Endothelial cell of umbilical vein (primary cell): ENCODE measurements around the gene KRTAP29-1. TPM values are rescaled to one million over a fixed set of nuclear protein-coding genes. Genes with fewer than 3 reads are reported as not detected.

Experiments
- BruUV-seq: library from RNA; stranded (reverse); fragments of 400-500 nt; replicated peaks from 2 replicates; lab custom pipeline; 2021; lab: Mats Ljungman, UMichigan
- CTCF ChIA-PET: fragments of 300-600, 350-600 bp; sonication (Branson Sonifier 250); formaldehyde crosslinking; loops from one replicate; lab custom pipeline; 2021; ENCODE audit warnings: antibody characterized with exemption, inconsistent platforms; lab: Charles Lee
- POLR2A ChIA-PET: fragments of 300-600, 350-600 bp; sonication (Branson Sonifier 250); formaldehyde crosslinking; loops from one replicate; lab custom pipeline; 2021; ENCODE audit warnings: antibody characterized with exemption, inconsistent platforms; lab: Charles Lee
- DNase-seq: peaks from one replicate; pipeline ENCODE4 v3.0.0-alpha.2; 2011; ENCODE audit warnings: low read depth, low spot score
- FAIRE-seq: peaks from 2 replicates; lab custom pipeline; 2011; peaks lifted over from hg19 to GRCh38; lab: Jason Lieb, UNC
- H2AFZ ChIP-seq: 2 replicates; pipeline ENCODE4 v1.6.0; 2012; ENCODE audit warnings: low read depth, low read length, control low read depth, inconsistent platforms
- H3K27ac ChIP-seq: 2 replicates; pipeline ENCODE4 v1.5.1; 2011; ENCODE audit warnings: low read depth, mild to moderate bottlenecking, control low read depth, low read length, moderate library complexity; ENCODE audit not compliant: insufficient read depth
- H3K27me3 ChIP-seq, 2 experiments: 2 replicates each; pipeline versions ENCODE4 v1.6.0 to v1.6.1; 2011; ENCODE audit warnings: low read length in 2 of 2, mixed read lengths in 1 of 2; ENCODE audit not compliant: control insufficient read depth in 2 of 2, insufficient read depth in 2 of 2
- H3K36me3 ChIP-seq, 2 experiments: 2 replicates in 1 of 2; 3 replicates in 1 of 2; pipeline ENCODE4 v1.5.1; 2011; ENCODE audit warnings: low read length in 2 of 2, mild to moderate bottlenecking in 1 of 2, moderate library complexity in 1 of 2; ENCODE audit not compliant: control insufficient read depth in 2 of 2, insufficient read depth in 2 of 2; ENCODE audit errors: extremely low read depth in 1 of 2
- H3K4me1 ChIP-seq: 3 replicates; pipeline ENCODE4 v1.5.1; 2011; ENCODE audit warnings: mild to moderate bottlenecking, low read length; ENCODE audit not compliant: control insufficient read depth, insufficient read depth; ENCODE audit errors: extremely low read depth
- H3K4me2 ChIP-seq: 2 replicates; pipeline ENCODE4 v1.6.1; 2011; ENCODE audit warnings: low read length, control low read depth, mixed read lengths; ENCODE audit not compliant: insufficient read depth
- H3K4me3 ChIP-seq, 3 experiments: fragments of 200-600 bp in 1 of 3; sonication (generic), shearing (Covaris generic) in 1 of 3; replicated peaks in 1 of 3; 2 replicates each; pipeline ENCODE4 v1.5.1; 2011 to 2016; ENCODE audit warnings: control low read depth in 3 of 3, low read length in 3 of 3, mild to moderate bottlenecking in 2 of 3, inconsistent platforms in 1 of 3, low read depth in 1 of 3, moderate library complexity in 1 of 3; ENCODE audit not compliant: insufficient read depth in 1 of 3
- H3K79me2 ChIP-seq: 2 replicates; pipeline ENCODE4 v1.6.0; 2012; ENCODE audit warnings: low read length, inconsistent platforms; ENCODE audit not compliant: control insufficient read depth, insufficient read depth
- H3K9ac ChIP-seq: replicated peaks from 2 replicates; pipeline ENCODE3; 2011; ENCODE audit warnings: low read length, control low read depth; ENCODE audit not compliant: insufficient read depth; ENCODE audit errors: extremely low read depth
- H3K9me1 ChIP-seq: replicated peaks from 3 replicates; pipeline ENCODE4 v1.6.0; 2011; ENCODE audit warnings: mild to moderate bottlenecking, low read length; ENCODE audit not compliant: control insufficient read depth, insufficient read depth; ENCODE audit errors: extremely low read depth
- H3K9me3 ChIP-seq: replicated peaks from 2 replicates; pipeline ENCODE4 v1.5.1; 2012; ENCODE audit warnings: low read length, inconsistent platforms; ENCODE audit not compliant: control insufficient read depth, insufficient read depth
- H4K20me1 ChIP-seq: replicated peaks from 2 replicates; pipeline ENCODE3; 2011; ENCODE audit warnings: mild to moderate bottlenecking, low read length; ENCODE audit not compliant: control insufficient read depth, insufficient read depth; ENCODE audit errors: extremely low read depth
- EZH2 ChIP-seq: IDR thresholded peaks from 2 replicates; pipeline ENCODE4 v1.6.1; 2012; ENCODE audit warnings: borderline replicate concordance, low read depth, mild to moderate bottlenecking, moderate library complexity, low read length, inconsistent platforms; ENCODE audit not compliant: severe bottlenecking
- FOS ChIP-seq: IDR thresholded peaks from 2 replicates; pipeline ENCODE4 v1.6.1; 2011; ENCODE audit warnings: mild to moderate bottlenecking, low read length, moderate library complexity, borderline replicate concordance; ENCODE audit not compliant: insufficient read depth
- GATA2 ChIP-seq: IDR thresholded peaks from 2 replicates; pipeline ENCODE4 v1.7.0; 2011; ENCODE audit warnings: low read depth, mild to moderate bottlenecking, moderate library complexity, mixed read lengths, low read length; ENCODE audit not compliant: insufficient read length, insufficient read depth
- JUN ChIP-seq: IDR thresholded peaks from 2 replicates; pipeline ENCODE4 v1.6.1; 2011; ENCODE audit warnings: borderline replicate concordance, low read depth; ENCODE audit not compliant: insufficient read length, insufficient read depth
- MYC ChIP-seq: IDR thresholded peaks from one replicate; pipeline ENCODE4 v1.6.1; 2011; ENCODE audit warnings: mild to moderate bottlenecking, low read depth, low read length
- POLR2A ChIP-seq: IDR thresholded peaks from 2 replicates; pipeline ENCODE4 v1.6.1; 2012; ENCODE audit warnings: low read depth, mild to moderate bottlenecking, control low read depth, low read length
- POLR2AphosphoS5 ChIP-seq: IDR thresholded peaks from 2 replicates; pipeline ENCODE4 v1.6.1; 2012; ENCODE audit warnings: low read depth, mild to moderate bottlenecking, control low read depth, low read length, moderate library complexity; ENCODE audit not compliant: insufficient read depth
- dilution Hi-C: fragments of 300-500 bp; cut with MboI; formaldehyde crosslinking; loops from one replicate; pipeline ENCODE4 v1.15.0; 2019; ENCODE audit warnings: low sequenced_read_pairs; ENCODE audit not compliant: extremely low pct_ligation_motif_present
- intact Hi-C: fragments of 100-400 bp; cut with micrococcal nuclease; formaldehyde crosslinking; loops from one replicate; pipeline ENCODE4 v1.10.0; 2022
- polyA plus RNA-seq, 4 experiments: library from polyadenylated mRNA; depleted of rRNA in 3 of 4; stranded (reverse) in 3 of 4; unstranded in 1 of 4; fragments of >200 nt; gene quantifications; 2 replicates each; pipeline versions ENCODE4 v1.2.1 to v1.2.3, GENCODE V29; 2011 to 2012; ENCODE audit warnings: missing spikeins in 1 of 4
- total RNA-seq: library from RNA; stranded (reverse); gene quantifications from 2 replicates; pipeline ENCODE4 v1.2.3, GENCODE V29; 2021
- TF ChIP-seq, protein P1 (sequence below), 2 donors: IDR thresholded peaks; 1 replicate in 1 of 2; 2 replicates in 1 of 2; pipeline ENCODE4 v1.5.1; 2011; ENCODE audit warnings: low read length in 2 of 2, mild to moderate bottlenecking in 2 of 2, moderate library complexity in 2 of 2, control low read depth in 1 of 2, inconsistent platforms in 1 of 2, low read depth in 1 of 2; ENCODE audit not compliant: insufficient read depth in 1 of 2; ENCODE audit errors: extremely low read depth in 1 of 2
- TF ChIP-seq, protein P2 (sequence below): IDR thresholded peaks from 2 replicates; pipeline ENCODE4 v1.6.1; 2011; ENCODE audit not compliant: insufficient read depth, insufficient read length

Gene KRTAP29-1
- total and polyA plus RNA-seq, 2 donors (not counting 3 experiments of a cell fraction or from before 2014, with no cell fraction given): not detected

DNA sequence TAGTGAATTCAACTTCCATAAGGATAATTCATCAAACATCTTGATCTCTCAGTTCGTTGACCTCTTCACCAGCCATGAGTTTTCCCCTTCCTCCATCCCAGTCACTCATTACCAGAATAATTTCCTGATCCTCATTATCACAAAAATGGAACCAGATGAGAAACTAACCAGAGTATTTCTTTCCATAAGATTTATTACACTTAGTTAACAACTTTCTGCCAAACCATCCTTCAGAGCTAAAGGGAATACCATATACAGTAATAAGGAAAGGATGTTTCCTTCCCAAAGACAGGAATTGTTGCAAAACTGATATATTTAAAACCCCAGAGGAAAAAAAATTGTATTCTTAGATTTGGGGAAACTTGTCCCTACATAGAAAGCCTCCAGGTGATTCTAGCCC lies 8.6 kb downstream of the KRTAP29-1 start:
- POLR2A ChIA-PET: no interaction called here
- no peak overlapping the region for H3K9ac ChIP-seq
- H3K9me1 ChIP-seq: no peaks in the 10 kb centered on the region
- no peak overlapping the region for H2AFZ ChIP-seq
- CTCF ChIA-PET: interaction anchor here (0.8 kb wide), 1 partner anchor 28 kb away, joined by 3 read pairs; no protein-coding TSS in a partner anchor
- no peak for FAIRE-seq
- BruUV-seq: no TSS peak
- no peaks in the 10 kb centered on the region for H3K36me3 ChIP-seq
- H4K20me1 ChIP-seq: no peaks in the 10 kb centered on the region
- no peak for DNase-seq
- H3K9me3 ChIP-seq: no peaks in the 10 kb centered on the region
- H3K4me1 ChIP-seq: no peaks in the 10 kb centered on the region
- TF ChIP-seq JUN: no peak
- TF ChIP-seq, protein P1, sequence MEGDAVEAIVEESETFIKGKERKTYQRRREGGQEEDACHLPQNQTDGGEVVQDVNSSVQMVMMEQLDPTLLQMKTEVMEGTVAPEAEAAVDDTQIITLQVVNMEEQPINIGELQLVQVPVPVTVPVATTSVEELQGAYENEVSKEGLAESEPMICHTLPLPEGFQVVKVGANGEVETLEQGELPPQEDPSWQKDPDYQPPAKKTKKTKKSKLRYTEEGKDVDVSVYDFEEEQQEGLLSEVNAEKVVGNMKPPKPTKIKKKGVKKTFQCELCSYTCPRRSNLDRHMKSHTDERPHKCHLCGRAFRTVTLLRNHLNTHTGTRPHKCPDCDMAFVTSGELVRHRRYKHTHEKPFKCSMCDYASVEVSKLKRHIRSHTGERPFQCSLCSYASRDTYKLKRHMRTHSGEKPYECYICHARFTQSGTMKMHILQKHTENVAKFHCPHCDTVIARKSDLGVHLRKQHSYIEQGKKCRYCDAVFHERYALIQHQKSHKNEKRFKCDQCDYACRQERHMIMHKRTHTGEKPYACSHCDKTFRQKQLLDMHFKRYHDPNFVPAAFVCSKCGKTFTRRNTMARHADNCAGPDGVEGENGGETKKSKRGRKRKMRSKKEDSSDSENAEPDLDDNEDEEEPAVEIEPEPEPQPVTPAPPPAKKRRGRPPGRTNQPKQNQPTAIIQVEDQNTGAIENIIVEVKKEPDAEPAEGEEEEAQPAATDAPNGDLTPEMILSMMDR (IDR thresholded peaks at IDR 0.05; ENCODE audit: extremely low read depth in 1 of 2, insufficient read depth in 1 of 2, low read depth in 1 of 2, low read length in 2 of 2): no peak
- intact Hi-C loops (no loop called here), dilution Hi-C loops (no loop called here)
- H3K4me3 ChIP-seq: no peak overlapping the region
- H3K79me2 ChIP-seq: no peaks in the 10 kb centered on the region
- no peak overlapping the region for H3K4me2 ChIP-seq
- no peak overlapping the region for H3K27ac ChIP-seq
- no peaks in the 10 kb centered on the region for H3K27me3 ChIP-seq

- intact Hi-C loops (no loop called here), dilution Hi-C loops (no loop called here)
- Histone ChIP-seq H3K4me3 (no peak overlapping the region), H3K4me2 (no peak overlapping the region), H3K79me2 (no peaks in the 10 kb centered on the region), H3K4me1 (no peaks in the 10 kb centered on the region), H3K27me3 (peaks cover 0 to 2% of the 10 kb centered on the region in 2 experiments), H3K9me3 (no peaks in the 10 kb centered on the region), H2AFZ (no peak overlapping the region), H3K27ac (no peak overlapping the region), H3K9me1 (no peaks in the 10 kb centered on the region), H3K9ac (no peak overlapping the region), H3K36me3 (no peaks in the 10 kb centered on the region), H4K20me1 (no peaks in the 10 kb centered on the region)
- DNase-seq (no peak), FAIRE-seq (no peak)
- TF ChIP-seq POLR2A: no peak
- TF ChIP-seq FOS: no peak
- no peak for TF ChIP-seq POLR2AphosphoS5
- no peak for TF ChIP-seq MYC
- TF ChIP-seq, protein P1 (IDR thresholded peaks at IDR 0.05; ENCODE audit: extremely low read depth in 1 of 2, insufficient read depth in 1 of 2, low read depth in 1 of 2, low read length in 2 of 2): no peak
- no peak for TF ChIP-seq EZH2
- TF ChIP-seq, protein P2, sequence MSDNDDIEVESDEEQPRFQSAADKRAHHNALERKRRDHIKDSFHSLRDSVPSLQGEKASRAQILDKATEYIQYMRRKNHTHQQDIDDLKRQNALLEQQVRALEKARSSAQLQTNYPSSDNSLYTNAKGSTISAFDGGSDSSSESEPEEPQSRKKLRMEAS: no peak
- no peak for TF ChIP-seq GATA2
- TF ChIP-seq JUN: no peak
- POLR2A ChIA-PET: no interaction called here
- CTCF ChIA-PET: no interaction called here
- no TSS peak for BruUV-seq
Observed at GRCh38 chr17:41287050-41287449, 15.6 kb downstream of the KRTAP29-1 start.
